HPDE6-E6E7 (cell line): ENCODE data around the gene PRKCQ.
"Not testable (repeated sequence)": the region's sequence is repeated elsewhere in the genome, so short reads cannot be mapped to it uniquely, and the experiment has no call there.

Experiments
- DNase-seq: peaks from one replicate; pipeline ENCODE4 v3.0.0; 2011; ENCODE audit warnings: missing footprints; ENCODE audit errors: extremely low spot score

PRKCQ gene

DNA sequence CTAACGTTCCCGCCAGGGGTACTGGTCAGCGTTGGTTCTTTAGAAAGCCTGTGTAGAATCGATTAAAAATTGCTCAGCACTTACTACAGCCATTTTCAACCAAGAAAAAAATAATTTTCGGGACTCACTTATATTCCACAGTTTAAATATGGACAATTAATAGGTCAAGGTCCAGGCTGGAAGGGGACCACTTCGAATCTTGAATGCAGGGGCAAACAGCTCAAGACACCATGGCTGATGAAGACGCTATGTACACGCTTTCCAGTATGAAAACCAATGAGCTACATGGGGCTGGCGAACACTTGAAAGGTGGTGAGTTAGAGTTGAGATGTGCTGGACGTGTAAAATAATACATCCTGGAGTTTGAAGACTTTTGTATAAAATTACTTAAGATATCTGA, 87.2 kb downstream of the PRKCQ start:
- no peak for DNase-seq

DNA sequence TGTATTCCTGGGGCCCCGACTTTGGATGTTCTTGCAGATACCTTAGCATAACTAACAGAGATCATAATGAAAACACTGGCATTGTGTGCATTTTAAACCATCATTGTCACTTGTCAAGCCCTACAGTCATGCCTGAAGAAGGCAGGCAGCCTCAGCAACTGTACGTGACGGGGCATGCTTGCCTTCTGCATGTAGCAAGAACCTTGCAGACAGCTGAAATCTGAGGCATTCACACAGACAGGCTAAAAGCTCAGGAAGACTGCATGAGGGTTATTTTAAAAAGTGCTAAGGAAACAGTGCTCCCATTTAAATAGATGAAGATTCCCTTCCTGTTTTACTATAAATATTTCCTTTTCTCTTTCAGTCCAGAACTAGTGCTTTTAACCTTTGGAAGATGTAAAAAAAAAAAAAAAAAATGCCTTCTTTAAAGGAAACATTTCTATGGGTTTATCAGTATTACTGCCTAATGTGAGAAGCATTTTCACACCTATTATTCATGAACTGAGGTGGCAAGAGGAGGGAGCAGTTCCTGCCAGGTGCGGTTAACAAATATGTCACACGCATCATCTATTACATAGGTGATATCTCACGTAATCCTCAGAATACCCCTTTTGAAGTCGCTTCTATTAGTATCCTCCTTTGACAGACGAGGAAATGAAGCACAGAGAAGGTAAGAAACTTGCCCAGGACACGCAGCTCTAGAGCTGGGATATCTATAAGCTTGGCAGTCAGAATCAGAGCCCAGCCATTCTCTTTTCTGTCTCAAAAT, 88.1 kb downstream of the PRKCQ start:
- DNase-seq: no peak

DNA sequence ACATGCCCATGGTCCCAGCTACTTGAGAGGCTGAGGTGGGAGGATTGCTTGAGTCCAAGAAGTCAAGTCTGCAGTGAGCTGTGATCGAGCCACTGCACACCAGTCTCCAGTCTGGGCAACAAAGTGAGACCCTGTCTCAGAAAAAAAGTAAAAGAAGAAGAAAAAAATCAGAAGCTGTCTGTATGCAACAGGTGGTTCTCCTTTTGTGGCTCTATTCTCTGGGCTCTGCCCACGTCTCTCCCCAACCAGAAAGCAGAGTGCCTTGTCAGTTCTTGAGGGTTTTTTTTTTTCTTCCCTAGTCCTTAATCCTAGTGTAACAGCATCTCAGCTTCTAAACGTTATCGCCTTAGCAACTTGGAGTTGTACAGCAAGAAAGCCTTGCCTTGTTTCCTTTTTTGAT, 89.5 kb downstream of the PRKCQ start:
- no peak for DNase-seq

DNA sequence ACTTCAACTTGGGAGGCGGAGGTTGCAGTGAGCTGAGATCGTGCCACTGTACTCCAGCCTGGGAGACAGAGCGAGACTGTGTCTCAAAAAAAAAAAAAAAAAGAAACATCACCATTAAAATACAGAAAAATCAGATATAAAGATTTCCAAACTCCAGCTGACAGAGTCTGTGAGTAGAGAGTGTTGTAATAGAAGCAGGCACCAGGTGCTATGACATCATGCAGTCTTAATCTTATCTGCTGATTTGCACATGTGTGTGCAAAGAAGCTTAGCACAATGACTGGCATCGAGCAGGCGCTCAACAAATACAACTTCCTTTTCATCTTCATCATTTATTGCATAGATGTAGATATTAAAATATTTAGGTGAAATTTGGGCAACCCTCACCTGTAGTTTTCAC, 92.2 kb downstream of the PRKCQ start:
- no peak for DNase-seq

DNA sequence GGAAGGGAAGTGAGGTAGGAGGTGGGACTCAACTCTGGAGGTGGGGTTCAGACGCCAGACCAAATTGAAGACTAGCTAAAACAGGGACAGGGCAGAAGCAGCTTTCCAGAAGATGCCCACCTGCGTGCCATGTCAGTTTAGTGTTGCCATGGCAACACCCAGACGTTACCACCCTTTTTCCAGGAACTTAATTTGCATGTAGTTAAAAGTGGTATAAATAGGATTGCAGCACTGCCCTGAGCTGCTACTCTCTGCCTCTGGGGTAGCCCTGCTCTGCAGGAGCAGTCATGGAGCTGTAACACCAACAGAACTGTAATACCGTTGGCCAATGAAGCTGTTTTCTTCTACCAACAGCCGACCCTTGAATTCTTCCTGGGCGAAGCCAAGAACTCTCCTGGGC, 93.8 kb downstream of the PRKCQ start:
- DNase-seq: no peak

DNA sequence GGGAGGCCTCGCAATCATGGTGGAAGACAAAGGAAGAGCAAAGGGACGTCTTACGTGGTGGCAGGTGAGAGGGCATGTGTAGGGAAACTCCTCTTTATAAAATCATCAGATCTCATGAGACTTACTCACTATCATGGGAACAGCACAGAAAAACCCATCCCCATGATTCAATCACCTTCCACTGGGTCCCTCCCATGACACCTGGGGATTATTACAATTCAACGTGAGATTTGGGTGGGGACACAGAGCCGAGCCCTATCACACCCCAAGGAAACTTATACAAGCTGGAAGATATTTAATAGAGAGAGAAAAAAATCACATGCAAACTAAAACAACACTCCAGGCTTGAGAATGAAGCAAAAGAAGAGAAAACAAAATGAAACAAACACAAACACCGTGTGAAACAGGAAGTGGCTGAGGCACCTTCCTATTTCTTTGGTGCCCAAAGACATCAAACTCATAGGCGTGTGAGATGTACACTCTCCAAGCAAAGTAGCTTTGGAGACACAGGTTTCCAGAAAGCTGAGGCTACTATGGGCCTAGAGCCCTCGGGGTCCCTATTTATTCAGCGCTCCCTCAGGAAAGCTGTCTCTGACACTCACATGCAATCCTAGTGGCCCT, 97.2 kb downstream of the PRKCQ start:
- no peak for DNase-seq

DNA sequence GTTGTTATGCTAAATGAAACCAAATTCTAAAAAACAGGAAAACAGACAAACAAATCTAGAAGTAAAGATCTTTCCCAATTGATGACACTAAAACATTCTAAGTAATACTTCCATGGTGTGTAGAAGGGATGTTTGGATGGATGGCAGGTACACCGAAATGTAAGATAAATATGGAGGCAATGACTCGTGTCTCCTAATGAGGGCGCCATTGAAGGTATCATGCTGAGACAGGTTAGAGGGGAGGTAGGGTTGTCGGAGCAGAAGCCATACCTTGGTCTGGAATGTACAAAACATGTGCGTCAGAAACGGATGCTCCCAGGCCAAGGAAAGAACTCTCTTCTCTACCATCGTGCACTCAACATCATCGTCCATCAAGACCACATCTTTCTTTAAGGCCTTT, 101.4 kb downstream of the PRKCQ start:
- no peak for DNase-seq

DNA sequence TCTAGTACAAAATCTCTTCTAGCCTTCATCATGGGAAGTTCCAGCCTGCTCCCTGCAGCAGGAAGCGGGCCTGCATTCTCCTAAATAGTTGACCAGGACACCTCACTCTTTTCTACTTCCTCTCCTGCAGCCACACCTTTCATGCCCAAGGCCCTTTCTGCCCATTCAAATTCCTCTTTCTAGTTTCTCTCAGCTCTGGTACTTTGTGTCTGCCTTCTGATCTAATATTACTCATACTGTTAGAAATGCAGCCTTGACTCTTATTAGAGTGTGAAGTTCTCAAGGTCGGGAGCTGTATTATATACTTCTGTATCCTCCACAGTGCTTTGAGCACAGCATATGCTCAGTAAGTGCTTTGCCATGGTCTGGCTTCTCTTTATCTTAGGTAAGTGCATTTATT, 103.1 kb downstream of the PRKCQ start:
- DNase-seq: no peak

DNA sequence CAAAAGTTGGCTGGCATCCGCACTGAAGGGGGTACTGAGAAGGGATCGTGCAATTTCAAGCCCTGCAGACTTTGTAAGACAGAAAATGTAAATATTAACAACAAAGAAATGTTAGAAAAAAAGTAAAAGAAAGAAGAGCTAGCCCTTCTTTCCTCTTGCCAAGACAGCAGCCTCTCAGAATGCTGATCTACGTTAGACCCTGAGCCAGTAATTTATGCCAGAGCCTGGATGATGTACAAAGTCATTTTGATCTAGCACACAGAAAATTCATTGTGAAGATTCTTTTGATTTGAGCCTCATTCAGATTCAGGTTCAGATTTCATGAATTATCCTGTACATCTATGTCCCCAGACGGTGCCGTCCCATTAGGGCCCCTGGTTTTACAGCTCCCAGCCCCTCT, 105.2 kb downstream of the PRKCQ start:
- DNase-seq: no peak

DNA sequence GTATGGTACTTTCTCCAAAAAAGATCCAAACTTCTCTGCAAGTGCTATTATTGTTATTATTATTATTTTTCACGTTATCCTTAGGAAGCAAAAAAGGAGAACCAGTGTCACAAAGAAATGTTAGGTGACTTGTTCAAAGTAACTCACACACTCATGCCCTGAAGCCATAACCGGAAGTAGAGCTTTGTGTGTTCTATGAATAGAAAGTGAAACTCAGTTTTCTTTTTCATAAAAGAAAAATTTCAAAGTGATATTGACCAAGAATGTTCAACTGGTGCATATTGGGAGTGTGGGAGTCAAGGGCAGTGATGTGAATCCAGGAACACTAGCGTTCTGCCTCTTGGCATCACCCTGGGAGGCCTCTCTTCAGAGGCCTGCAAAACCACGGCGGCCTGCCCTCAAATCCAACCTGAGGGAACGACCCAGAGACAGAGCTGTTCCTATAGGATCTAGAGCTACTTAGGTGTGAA, 106.1 kb downstream of the PRKCQ start:
- DNase-seq: no peak

DNA sequence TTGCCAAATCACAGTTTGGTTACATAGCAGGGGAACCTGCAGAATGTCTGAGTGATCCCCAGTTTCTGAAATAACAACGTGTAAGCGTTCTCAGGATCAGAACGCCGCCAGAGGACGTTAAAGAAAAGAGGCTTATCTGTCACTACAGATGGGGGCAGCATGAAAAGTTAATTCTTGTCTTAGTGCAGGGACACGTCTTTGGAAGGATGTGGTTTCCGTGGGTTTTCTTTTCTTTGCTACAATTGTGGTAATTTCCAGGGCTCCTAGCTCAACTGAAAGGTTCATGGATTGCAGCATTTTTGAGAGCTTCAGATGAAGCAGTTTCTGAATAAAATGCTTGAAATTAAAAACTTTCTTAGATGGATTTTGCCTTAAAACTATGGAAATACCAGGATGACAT, 106.6 kb downstream of the PRKCQ start:
- no peak for DNase-seq

DNA sequence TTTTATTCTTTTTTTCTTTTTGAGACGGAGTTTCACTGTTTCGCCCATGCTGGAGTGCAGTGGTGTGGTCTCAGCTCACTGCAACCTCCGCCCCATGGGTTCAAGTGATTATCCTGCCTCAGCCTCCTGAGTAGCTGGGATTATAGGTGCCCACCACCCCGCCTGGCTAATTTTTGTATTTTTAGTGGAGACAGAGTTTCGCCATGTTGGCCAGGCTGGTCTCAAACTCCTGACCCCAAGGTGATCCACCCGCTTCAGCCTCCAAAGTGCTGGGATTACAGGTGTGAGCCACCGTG, 107.4 kb downstream of the PRKCQ start:
- not testable (repeated sequence) for DNase-seq

DNA sequence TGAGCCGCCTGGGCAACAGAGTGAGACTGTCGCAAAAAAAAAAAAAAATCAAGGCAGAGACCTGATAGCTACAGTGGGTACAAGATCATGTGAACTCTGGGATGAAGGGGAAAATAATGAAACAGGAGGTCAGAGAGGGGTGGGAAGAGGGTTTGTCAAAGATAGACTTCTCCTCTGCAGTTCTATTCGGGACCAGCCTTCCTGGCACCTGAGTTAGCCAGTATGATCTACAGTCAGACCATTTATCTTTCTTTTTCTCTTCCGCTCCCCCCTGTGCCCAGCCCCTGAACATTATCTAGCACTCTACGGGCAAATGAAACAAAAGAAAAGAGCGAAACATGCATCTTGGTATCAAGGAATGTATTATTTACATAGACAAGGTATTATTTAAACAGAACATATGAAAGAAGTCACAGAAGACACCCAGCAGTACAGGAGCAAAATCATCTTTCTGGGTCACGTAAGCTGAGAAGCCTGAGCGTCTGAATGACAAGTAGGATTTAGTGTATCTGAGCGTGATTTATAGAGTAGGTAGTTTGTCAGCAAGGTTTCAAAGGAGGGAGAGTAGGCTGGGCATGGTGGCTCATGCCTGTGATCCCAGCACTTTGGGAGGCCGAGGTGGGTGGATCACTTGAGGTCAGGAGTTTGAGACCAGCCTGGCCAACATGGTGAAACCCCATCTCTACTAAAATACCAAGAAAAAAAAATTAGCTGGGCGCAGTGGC, 109.0 kb downstream of the PRKCQ start:
- no peak for DNase-seq

DNA sequence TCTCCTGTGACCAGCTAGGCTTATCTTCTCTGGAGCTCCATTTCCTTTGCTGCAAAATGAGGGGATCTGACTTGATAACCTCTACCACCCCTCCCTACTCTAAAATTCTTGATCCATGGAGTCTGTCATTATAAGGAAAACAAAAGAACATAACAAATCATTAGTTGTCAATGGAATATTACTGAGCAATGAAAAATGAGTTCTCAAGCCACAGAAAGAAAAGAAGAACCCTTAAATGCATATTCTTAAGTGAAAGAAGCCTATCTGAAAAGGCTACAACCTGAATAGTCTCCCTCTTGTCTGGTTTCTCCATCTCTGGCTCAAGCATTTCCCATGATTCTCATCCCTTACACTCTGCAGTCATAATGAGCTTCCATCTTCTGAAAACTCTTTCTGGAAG, 110.4 kb downstream of the PRKCQ start:
- DNase-seq: no peak

DNA sequence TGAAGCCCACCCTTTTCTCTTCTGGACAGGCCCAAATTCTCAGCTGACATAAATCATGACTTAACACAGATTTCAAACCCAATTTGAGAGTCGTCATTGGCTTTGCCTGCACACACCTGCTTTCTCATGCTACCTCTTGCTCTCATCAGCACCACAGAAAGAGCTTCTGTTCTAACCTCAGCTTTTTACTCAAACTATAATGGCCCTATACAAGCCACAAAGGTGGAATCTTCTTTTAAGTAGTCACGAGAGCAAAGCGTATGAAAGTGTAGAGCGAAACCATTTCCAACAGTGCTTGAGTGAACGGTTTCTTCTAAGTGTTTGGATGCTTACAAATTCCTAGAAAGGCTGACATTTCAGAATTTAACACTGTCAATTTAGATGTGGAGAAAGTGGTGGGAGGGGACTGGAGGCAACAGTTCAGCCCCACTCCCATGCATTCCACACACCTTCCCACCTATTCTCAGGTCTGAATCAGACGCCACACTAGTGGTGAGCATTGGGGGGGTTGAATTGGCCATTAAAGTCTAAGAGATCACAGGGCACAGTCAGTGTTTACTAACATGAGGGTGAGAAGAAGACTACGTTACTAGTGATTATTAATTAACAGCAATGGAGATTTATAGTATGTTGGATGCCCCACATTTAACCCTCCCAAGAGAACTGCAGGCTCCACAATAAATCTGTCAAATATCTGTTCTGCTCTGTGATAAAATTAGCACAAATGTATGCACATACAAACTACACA, 114.0 kb downstream of the PRKCQ start:
- DNase-seq: no peak

DNA sequence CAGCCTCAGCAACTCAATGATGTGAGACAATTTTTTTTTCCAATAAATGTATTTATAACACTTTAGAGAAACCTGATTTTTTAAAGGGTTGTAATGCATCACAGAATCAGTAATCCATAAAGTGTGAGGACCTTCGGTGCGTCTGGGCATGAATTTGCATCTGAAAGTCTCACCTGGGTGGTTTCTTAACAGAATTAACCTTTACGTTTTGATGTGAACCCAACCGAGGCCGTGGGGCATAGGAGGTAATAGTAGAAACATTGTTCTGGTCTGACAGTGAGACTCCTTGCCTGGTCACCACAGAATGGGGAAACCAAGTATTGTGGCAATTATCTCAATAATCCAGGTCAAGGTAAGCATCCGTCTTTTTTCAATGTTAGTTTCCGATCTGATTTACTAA, 114.6 kb downstream of the PRKCQ start:
- no peak for DNase-seq

DNA sequence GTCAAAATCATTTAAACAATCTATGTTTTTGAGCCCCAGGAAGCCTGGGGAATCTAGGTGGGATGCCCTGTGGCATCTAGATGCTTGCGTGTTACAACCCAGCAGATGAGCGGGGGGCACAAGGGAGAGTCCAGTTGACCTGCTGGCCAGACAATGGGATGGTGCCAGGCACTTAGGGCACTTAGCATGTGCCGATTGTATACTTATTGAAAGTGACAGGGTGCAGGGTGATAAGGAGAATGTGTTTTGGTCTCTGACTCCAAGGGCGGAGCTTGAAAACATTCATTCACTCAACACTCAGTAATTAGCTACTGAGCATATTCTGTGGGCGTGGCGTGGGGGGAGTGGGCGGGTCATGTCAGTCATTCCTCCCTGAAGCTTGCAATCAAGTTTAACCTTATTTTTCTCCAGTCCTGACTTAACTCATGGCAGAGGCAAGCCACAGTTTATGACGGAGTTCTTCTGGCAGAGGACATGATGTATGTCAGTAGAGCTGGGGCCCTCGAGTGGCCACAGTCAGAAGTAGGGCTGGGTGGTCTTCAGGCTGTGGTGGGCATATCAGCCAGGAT, 115.1 kb downstream of the PRKCQ start:
- DNase-seq: no peak

DNA sequence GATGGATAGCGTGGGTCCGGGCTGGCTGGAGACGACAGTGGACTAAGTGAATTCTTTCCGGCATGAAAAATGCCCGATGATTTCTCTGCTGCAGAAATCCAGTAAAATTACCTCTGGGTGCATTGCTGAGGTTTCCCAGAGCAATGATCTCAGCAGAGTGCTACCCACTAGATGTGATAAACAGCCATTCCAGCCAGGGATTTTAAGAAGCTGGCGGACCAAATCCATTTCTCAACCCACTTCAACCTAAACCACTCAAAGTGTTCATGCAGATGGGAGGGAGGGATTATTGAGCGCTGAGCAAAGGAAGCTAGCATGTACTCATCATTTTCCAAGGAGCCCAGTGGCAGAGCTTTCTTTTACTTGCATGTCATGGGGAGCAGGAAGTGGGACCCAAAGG, 116.7 kb downstream of the PRKCQ start:
- DNase-seq: no peak

DNA sequence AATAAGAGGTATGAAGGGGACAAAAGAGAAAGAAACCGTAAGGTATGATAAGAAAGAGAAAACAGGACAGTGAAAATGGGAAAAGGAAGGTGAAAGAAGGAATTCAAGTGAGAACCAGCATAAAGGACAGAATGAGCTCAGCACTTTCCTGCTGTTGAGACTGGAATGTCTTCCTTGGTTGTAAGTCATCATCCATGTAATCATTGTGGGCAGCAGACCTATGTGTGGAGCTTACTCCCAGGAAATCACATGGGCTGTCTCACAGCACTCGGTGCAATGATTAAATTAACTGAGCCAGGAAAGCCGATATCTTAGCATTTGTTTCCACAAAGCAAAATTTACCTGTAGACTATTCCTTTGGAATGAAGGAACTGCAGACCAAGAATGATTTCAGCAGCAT, 118.1 kb downstream of the PRKCQ start:
- no peak for DNase-seq

DNA sequence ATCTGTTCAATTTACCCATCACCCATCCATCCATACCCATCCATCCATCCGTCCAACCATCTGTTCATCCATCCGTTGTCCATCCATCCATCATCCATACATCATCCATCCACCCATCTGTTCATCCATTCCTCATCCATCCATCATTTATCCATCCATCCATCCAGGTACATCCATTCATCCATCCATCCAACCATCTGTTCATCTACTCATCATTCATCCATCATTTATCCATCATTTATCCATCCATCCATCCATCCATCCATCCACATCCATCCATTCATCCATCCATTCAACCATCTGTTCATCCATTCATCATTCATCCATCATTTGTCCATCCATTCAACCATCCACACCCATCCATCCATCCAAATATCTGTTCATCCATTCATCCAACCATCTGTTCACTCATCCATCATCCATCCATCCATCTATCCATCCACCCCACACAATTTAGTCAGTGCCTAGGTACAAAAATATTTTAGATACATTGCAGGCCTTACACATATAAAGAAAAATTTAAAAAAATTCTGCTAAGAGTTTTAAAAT, 119.1 kb downstream of the PRKCQ start:
- DNase-seq: no peak

DNA sequence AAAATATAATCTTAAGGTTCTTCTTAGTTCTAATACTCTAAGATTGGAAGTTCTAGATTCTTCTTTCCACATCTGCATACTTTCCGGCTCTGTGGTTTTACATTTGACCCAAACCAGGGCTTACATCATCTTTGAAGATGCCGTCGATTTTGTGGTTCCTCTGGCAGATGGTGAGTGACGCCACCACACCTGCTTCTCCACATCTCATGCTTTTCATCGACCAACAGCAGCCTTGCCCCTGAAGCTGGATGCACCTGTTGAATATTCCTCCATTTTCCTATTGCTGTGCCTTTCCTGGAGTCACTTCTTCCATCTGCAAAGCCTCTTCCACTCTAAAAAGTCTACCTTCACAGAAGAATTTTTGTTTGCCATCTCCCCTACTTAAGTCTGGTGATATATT, 121.3 kb downstream of the PRKCQ start:
- no peak for DNase-seq

DNA sequence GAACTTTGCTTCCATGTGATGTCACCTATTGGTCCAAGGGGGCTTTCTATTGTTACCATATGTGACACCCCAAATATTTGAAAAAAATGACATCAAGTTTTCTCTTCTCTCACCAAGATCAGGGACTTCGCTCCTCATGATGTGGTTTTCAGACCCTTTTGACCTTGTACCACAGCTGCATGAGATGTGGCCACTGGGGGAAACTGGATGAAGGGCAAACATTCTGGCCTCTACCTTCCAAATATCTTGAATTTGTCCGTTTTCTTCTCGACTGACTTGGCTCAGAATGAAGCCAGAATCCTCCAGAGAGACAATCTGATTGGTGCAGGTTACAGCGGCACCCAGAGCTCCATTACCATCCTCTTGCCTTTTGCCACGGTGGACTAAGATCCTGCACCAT, 122.7 kb downstream of the PRKCQ start:
- no peak for DNase-seq
